ENCODE data around the gene SORBS1.

DNA sequence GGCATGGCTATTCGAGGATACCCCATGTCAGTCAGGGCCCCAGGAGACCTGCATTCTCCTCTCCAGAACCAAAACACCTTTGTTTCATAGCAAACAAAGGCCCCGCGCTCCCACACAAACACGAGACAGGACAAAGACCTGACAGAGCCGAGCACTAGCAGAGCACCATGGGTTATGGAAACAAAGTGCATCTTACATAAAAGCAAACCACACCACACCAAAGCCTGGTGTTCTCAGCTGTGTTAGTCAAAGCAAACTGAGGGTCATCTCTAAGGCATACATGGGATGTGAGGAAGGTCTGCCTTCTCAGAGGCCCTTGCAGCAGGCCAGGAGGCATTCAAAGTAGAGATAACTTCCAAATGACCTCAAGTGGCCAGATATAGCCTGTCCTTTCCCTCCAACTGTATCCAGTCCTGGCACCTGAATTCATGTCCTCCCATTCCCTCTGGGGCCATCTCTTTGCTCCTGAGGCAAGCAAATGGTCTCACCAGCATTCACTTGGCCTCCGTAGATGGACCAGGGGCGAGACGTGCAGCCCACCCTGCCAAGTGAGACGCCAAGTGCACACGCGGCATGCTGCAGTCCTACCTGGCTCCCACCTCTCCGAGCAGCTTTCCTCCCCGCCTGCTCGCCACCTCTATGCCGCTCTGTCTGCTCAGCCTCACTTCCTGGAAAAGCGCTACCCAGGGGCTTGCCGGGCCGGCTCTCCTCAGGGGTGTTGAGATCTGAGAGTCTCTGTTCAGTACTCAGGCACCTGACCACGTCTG lies 225.1 kb downstream of the SORBS1 start:
- TF ChIP-seq ZFP3 (CRISPR knock-in tag; IDR thresholded peaks at IDR 0.05) = no peak
- no peak for TF ChIP-seq CSDC2 (CRISPR knock-in tag; IDR thresholded peaks at IDR 0.05)
- no peak for TF ChIP-seq ESRRG (CRISPR knock-in tag; IDR thresholded peaks at IDR 0.05)
- TF ChIP-seq TSHZ2 (CRISPR knock-in tag; IDR thresholded peaks at IDR 0.05) = no peak
- TF ChIP-seq PPARA (CRISPR knock-in tag; IDR thresholded peaks at IDR 0.05; ENCODE audit: borderline replicate concordance) = no peak
- TF ChIP-seq RARB (CRISPR knock-in tag; IDR thresholded peaks at IDR 0.05) = no peak
- TF ChIP-seq OSR1 (CRISPR knock-in tag; IDR thresholded peaks at IDR 0.05) = no peak
- no peak for TF ChIP-seq ZC3H10 (CRISPR knock-in tag; IDR thresholded peaks at IDR 0.05)
- no peak for TF ChIP-seq ZFP30 (CRISPR knock-in tag; IDR thresholded peaks at IDR 0.05)
- TF ChIP-seq, protein P1, sequence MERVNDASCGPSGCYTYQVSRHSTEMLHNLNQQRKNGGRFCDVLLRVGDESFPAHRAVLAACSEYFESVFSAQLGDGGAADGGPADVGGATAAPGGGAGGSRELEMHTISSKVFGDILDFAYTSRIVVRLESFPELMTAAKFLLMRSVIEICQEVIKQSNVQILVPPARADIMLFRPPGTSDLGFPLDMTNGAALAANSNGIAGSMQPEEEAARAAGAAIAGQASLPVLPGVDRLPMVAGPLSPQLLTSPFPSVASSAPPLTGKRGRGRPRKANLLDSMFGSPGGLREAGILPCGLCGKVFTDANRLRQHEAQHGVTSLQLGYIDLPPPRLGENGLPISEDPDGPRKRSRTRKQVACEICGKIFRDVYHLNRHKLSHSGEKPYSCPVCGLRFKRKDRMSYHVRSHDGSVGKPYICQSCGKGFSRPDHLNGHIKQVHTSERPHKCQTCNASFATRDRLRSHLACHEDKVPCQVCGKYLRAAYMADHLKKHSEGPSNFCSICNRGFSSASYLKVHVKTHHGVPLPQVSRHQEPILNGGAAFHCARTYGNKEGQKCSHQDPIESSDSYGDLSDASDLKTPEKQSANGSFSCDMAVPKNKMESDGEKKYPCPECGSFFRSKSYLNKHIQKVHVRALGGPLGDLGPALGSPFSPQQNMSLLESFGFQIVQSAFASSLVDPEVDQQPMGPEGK (CRISPR knock-in tag; IDR thresholded peaks at IDR 0.05; ENCODE audit: borderline replicate concordance) = no peak
- no peak for TF ChIP-seq ZNF565 (CRISPR knock-in tag; conservative IDR thresholded peaks at IDR 0.05; ENCODE audit: low read depth)
- no peak for TF ChIP-seq ISL1 (CRISPR knock-in tag; IDR thresholded peaks at IDR 0.05)

Data from SK-N-SH treated with all-trans-retinoic acid at 6 μM for 48 hours (cell line).